Measurements from ENCODE around the gene TMEM91. TPM values are rescaled to one million over a fixed set of nuclear protein-coding genes. Genes with fewer than 3 reads are reported as not detected.
A peak's percentile ranks its signal among the peaks of the same experiment; 100 is the strongest.

TMEM91 gene
- 10 to 100 TPM in 1 of 2 donors, 1 to 10 TPM in 1; 5.7 to 16.5 TPM for total RNA-seq
- 8.9 TPM for polyA plus RNA-seq (2013, experiment 1 of 2)
- polyA plus RNA-seq (2013, experiment 2 of 2): 10.4 TPM
- long read RNA-seq, experiment 1, partial matches to known transcripts: 0 of 1 reads
- long read RNA-seq, experiment 1, other reads (novel, unspliced or antisense): 1 of 1 reads
- long read RNA-seq, experiment 2, partial matches to known transcripts: 2 of 9 reads
- long read RNA-seq, experiment 2, other reads (novel, unspliced or antisense): 2 of 9 reads
- long read RNA-seq, experiment 3, transcript TMEM91-210 (3 exons, 1,610 nt): major isoform, 5 of 10 reads
- long read RNA-seq, experiment 3, partial matches to known transcripts: 2 of 10 reads
- long read RNA-seq, experiment 3, other reads (novel, unspliced or antisense): 2 of 10 reads
- long read RNA-seq, experiment 4, partial matches to known transcripts: 0 of 1 reads
- long read RNA-seq, experiment 4, other reads (novel, unspliced or antisense): 0 of 1 reads

- Mint-ChIP-seq H3K4me1 (peaks cover 10% of the 10 kb centered on the region), H3K9me3 (no peaks in the 10 kb centered on the region), H3K4me3 (peak within 1 kb of the TSS; percentile 69), H3K27ac (peak within 1 kb of the TSS; percentile 85), H3K36me3 (ENCODE audit: low read depth) (peaks cover 5% of the 10 kb centered on the region), H3K27me3 (ENCODE audit: insufficient read depth) (peaks cover 5% of the 10 kb centered on the region)
- H3K4me3 ChIP-seq (ENCODE audit: low read length): peak within 1 kb of the TSS; percentile 81
- peak; percentile 89 for DNase-seq
- H3K4me1 ChIP-seq (ENCODE audit: control insufficient read depth, insufficient read depth, low read length): no peaks in the 10 kb centered on the region
- H3K27me3 ChIP-seq (ENCODE audit: control insufficient read depth, insufficient read depth, low read length, poor library complexity, severe bottlenecking): no peaks in the 10 kb centered on the region
- H3K36me3 ChIP-seq (ENCODE audit: control insufficient read depth, insufficient read depth, low read length): no peaks in the 10 kb centered on the region
- TF ChIP-seq CTCF (conservative IDR thresholded peaks at IDR 0.05): no peak
- WGBS, 2 experiments (ENCODE audit: insufficient coverage in 1 of 2, insufficient read length in 1 of 2): 2 to 11% methylated on average over 14 to 47 of the region's 47 CpGs
- H3K9ac ChIP-seq (ENCODE audit: extremely low read depth, low read length, poor library complexity, severe bottlenecking): peak within 1 kb of the TSS; percentile 62
- no peak within 1 kb of the TSS for H3K27ac ChIP-seq (ENCODE audit: low read depth, low read length)
- no peaks in the 10 kb centered on the region for H3K9me3 ChIP-seq (ENCODE audit: control insufficient read depth, low read length)
Measured at GRCh38 chr19:41376241-41376997, at the start of gene TMEM91. TSS of gene TMEM91 (plus strand) at chr19:41376533. CDS start at chr19:41378310, 1,777 bp downstream.

- Mint-ChIP-seq H3K9me3 (no peaks in the 10 kb centered on the region), H3K4me1 (peaks cover 48% of the 10 kb centered on the region), H3K27ac (peak overlapping the region; percentile 89), H3K36me3 (ENCODE audit: low read depth) (peaks cover 39% of the 10 kb centered on the region), H3K27me3 (ENCODE audit: insufficient read depth) (no peaks in the 10 kb centered on the region), H3K4me3 (no peak overlapping the region)
- Histone ChIP-seq H3K36me3 (ENCODE audit: control insufficient read depth, insufficient read depth, low read length) (peaks cover 35% of the 10 kb centered on the region), H3K27ac (ENCODE audit: low read depth, low read length) (peak overlapping the region; percentile 29), H3K4me3 (ENCODE audit: low read length) (no peak overlapping the region), H3K9me3 (ENCODE audit: control insufficient read depth, low read length) (no peaks in the 10 kb centered on the region), H3K4me1 (ENCODE audit: control insufficient read depth, insufficient read depth, low read length) (peaks cover 20% of the 10 kb centered on the region), H3K27me3 (ENCODE audit: control insufficient read depth, insufficient read depth, low read length, poor library complexity, severe bottlenecking) (no peaks in the 10 kb centered on the region), H3K9ac (ENCODE audit: extremely low read depth, low read length, poor library complexity, severe bottlenecking) (no peak overlapping the region)
- no peak for TF ChIP-seq CTCF (conservative IDR thresholded peaks at IDR 0.05)
- 73 to 76% methylated on average over 5 to 13 of the region's 13 CpGs for WGBS, 2 experiments (ENCODE audit: insufficient coverage in 1 of 2, insufficient read length in 1 of 2)
- peak; percentile 54 for DNase-seq
Measured at GRCh38 chr19:41327076-41327575, 49.2 kb upstream of the TMEM91 start.

GRCh38 chr19:41327576-41328156 is 48.7 kb upstream of the TMEM91 start:
- Histone ChIP-seq H3K9ac (ENCODE audit: extremely low read depth, low read length, poor library complexity, severe bottlenecking) (no peak overlapping the region), H3K4me3 (ENCODE audit: low read length) (no peak overlapping the region), H3K27ac (ENCODE audit: low read depth, low read length) (peak overlapping the region; percentile 29), H3K4me1 (ENCODE audit: control insufficient read depth, insufficient read depth, low read length) (peaks cover 20% of the 10 kb centered on the region), H3K36me3 (ENCODE audit: control insufficient read depth, insufficient read depth, low read length) (peaks cover 35% of the 10 kb centered on the region), H3K27me3 (ENCODE audit: control insufficient read depth, insufficient read depth, low read length, poor library complexity, severe bottlenecking) (no peaks in the 10 kb centered on the region), H3K9me3 (ENCODE audit: control insufficient read depth, low read length) (no peaks in the 10 kb centered on the region)
- H3K4me1 Mint-ChIP-seq: peaks cover 46% of the 10 kb centered on the region
- peak; percentile 76 for DNase-seq
- H3K36me3 Mint-ChIP-seq (ENCODE audit: low read depth): peaks cover 40% of the 10 kb centered on the region
- TF ChIP-seq CTCF (conservative IDR thresholded peaks at IDR 0.05): no peak
- H3K27ac Mint-ChIP-seq: peak overlapping the region; percentile 80
- 82 to 85% methylated on average over 22 to 33 of the region's 33 CpGs for WGBS, 2 experiments (ENCODE audit: insufficient coverage in 1 of 2, insufficient read length in 1 of 2)
- H3K27me3 Mint-ChIP-seq (ENCODE audit: insufficient read depth): no peaks in the 10 kb centered on the region
- H3K4me3 Mint-ChIP-seq: no peak overlapping the region
- H3K9me3 Mint-ChIP-seq: no peaks in the 10 kb centered on the region

Data from endodermal cell (in vitro differentiated cells).